K562 (cell line): ENCODE measurements around the gene NR0B2. TPM values are rescaled to one million over a fixed set of nuclear protein-coding genes. Genes with fewer than 3 reads are reported as not detected.

ENCODE experiments used
- E2F1 ChIP-seq: sonication (generic); formaldehyde crosslinking; IDR thresholded peaks from 2 replicates; pipeline ENCODE4 v1.8.1; 2023; ENCODE audit warnings: mild to moderate bottlenecking, missing genetic modification reagents, moderate library complexity
- ELK1 ChIP-seq: sonication (generic); formaldehyde crosslinking; IDR thresholded peaks from 2 replicates; pipeline ENCODE4 v1.8.1; 2022; ENCODE audit warnings: missing genetic modification reagents
- GTF2F1 ChIP-seq: IDR thresholded peaks from 2 replicates; pipeline ENCODE4 v1.6.1; 2011; ENCODE audit warnings: low read depth, low read length, improper control_type of control experiment
- HMBOX1 ChIP-seq: sonication (generic); IDR thresholded peaks from 2 replicates; pipeline ENCODE4 v1.6.1; 2016
- KAT8 ChIP-seq: fragments of 450-650 bp; IDR thresholded peaks from 2 replicates; pipeline ENCODE4 v1.6.1; 2016; ENCODE audit warnings: low read depth, mild to moderate bottlenecking
- NR1H2 ChIP-seq: sonication (generic); formaldehyde crosslinking; IDR thresholded peaks from 2 replicates; pipeline ENCODE4 v1.4.0; 2020; ENCODE audit warnings: mild to moderate bottlenecking, missing genetic modification reagents
- PRPF4 ChIP-seq: fragments of 200-400 bp; formaldehyde crosslinking; IDR thresholded peaks from one replicate; pipeline ENCODE4 v1.6.1; 2017; ENCODE audit warnings: low read length, low read depth, mild to moderate bottlenecking; ENCODE audit not compliant: insufficient read depth, poor library complexity, severe bottlenecking
- RBM25 ChIP-seq: fragments of 200-400 bp; formaldehyde crosslinking; IDR thresholded peaks from 2 replicates; pipeline ENCODE4 v1.6.1; 2018; ENCODE audit warnings: low read length, low read depth, moderate library complexity; ENCODE audit not compliant: severe bottlenecking
- SFPQ ChIP-seq: fragments of 200-400 bp; formaldehyde crosslinking; IDR thresholded peaks from 2 replicates; pipeline ENCODE4 v1.6.1; 2017; ENCODE audit warnings: mild to moderate bottlenecking, low read depth, low read length, moderate library complexity
- SIRT6 ChIP-seq: IDR thresholded peaks from one replicate; pipeline ENCODE4 v1.6.1; 2012; ENCODE audit warnings: low read depth, mild to moderate bottlenecking, control low read depth, inconsistent platforms, low read length, moderate library complexity
- SMAD2 ChIP-seq: fragments of 150-350 bp; IDR thresholded peaks from 2 replicates; pipeline ENCODE4 v1.6.1; 2014; ENCODE audit warnings: low read depth, mild to moderate bottlenecking, low read length
- SRSF7 ChIP-seq: fragments of 200-400 bp; formaldehyde crosslinking; optimal IDR thresholded peaks from 2 replicates; pipeline ENCODE3; 2017; ENCODE audit warnings: mild to moderate bottlenecking, low read depth, low read length
- TEAD2 ChIP-seq: fragments of 450-650 bp; IDR thresholded peaks from 2 replicates; pipeline ENCODE4 v1.6.1; 2016; ENCODE audit warnings: missing genetic modification characterization, control low read depth, missing compliant biosample characterization
- THRB ChIP-seq: fragments of 450-650 bp; formaldehyde crosslinking; conservative IDR thresholded peaks from 2 replicates; pipeline ENCODE4 v1.4.0; 2022; ENCODE audit warnings: mild to moderate bottlenecking, missing genetic modification characterization
- XRCC4 ChIP-seq: IDR thresholded peaks from one replicate; pipeline ENCODE4 v1.6.1; 2011; ENCODE audit not compliant: insufficient read depth, insufficient read length; ENCODE audit errors: extremely low read depth
- ZNF121 ChIP-seq: sonication (generic); formaldehyde crosslinking; conservative IDR thresholded peaks from 2 replicates; pipeline ENCODE4 v1.8.0; 2022; ENCODE audit warnings: missing genetic modification reagents
- ZNF311 ChIP-seq: fragments of 250-450 bp; sonication (Bioruptor Pico); IDR thresholded peaks from 2 replicates; pipeline ENCODE4 v1.4.0; 2020; ENCODE audit warnings: mild to moderate bottlenecking, moderate library complexity
- ZNF398 ChIP-seq: fragments of 250-450 bp; sonication (Bioruptor Pico); IDR thresholded peaks from 2 replicates; pipeline ENCODE4 v1.8.0; 2021; ENCODE audit warnings: moderate library complexity, mild to moderate bottlenecking, inconsistent platforms
- polyA plus RNA-seq, 8 experiments: library from polyadenylated mRNA; depleted of rRNA in 4 of 8; stranded (reverse) in 5 of 8; unstranded in 3 of 8; fragments of >200 nt; fragmentation: Nextera tagmentation in 2 of 8; fragmentation: Illumina TruSeq in 1 of 8; extraction: Ambion mirVana in 2 of 8; extraction: Trizol in 1 of 8; gene quantifications; 2 replicates each; pipeline versions ENCODE4 v1.2.1 to v1.2.3, GENCODE V29; 2011 to 2014; ENCODE audit warnings: inconsistent platforms in 1 of 8, missing spikeins in 1 of 8
- total RNA-seq, 7 experiments: library from RNA; depleted of rRNA in 6 of 7; stranded (reverse); fragments of >200 nt in 6 of 7; fragmentation: Illumina TruSeq in 2 of 7; extraction: Trizol in 2 of 7; gene quantifications; 2 replicates each; pipeline versions ENCODE4 v1.2.1 to v1.2.3, GENCODE V29; 2011 to 2021; ENCODE audit warnings: low replicate concordance in 1 of 7

The NR0B2 gene
- total and polyA plus RNA-seq, 9 of the 15 experiments (the other 6 are each of a cell fraction or from before 2014, with no cell fraction given), result not detected

GRCh38 chr1:26921540-26922430 is 8.0 kb upstream of the NR0B2 start, which contains the start of gene NUDC (continued):
- TF ChIP-seq PRPF4, result no peak
- TF ChIP-seq NR1H2 (CRISPR knock-in tag), result peak; percentile 90
- TF ChIP-seq ZNF121, result no peak
- TF ChIP-seq HMBOX1, result no peak; the same call in 1 of the 2 replicates
- no peak for TF ChIP-seq KAT8
- no peak for TF ChIP-seq SMAD2
- no peak for TF ChIP-seq ZNF311 (CRISPR knock-in tag)
- no peak for TF ChIP-seq SIRT6
- TF ChIP-seq E2F1 (CRISPR knock-in tag), result peak; percentile 88
- TF ChIP-seq ZNF398 (CRISPR knock-in tag), result no peak
- TF ChIP-seq XRCC4, result no peak
- no peak for TF ChIP-seq SFPQ
- TF ChIP-seq ELK1, result no peak
- TF ChIP-seq RBM25, result peak; percentile 90
- no peak for TF ChIP-seq SRSF7
- TF ChIP-seq THRB (CRISPR knock-in tag), result 0 out of 2 replicates have a peak, but pooled peaks have one; percentile 27
- no peak; the same call in 1 of the 2 replicates for TF ChIP-seq TEAD2 (tag)
- peak; percentile 37; the same call in 1 of the 2 replicates for TF ChIP-seq GTF2F1
